Upper lobe of left lung (tissue), 6 donors: ENCODE results near the gene SPP2. TPM values are rescaled to one million over a fixed set of nuclear protein-coding genes. Genes with fewer than 3 reads are reported as not detected.

Experiments used
- ATAC-seq, 2 donors: fragments of 200-7000 bp; cut with Tn5 transposase; one replicate each; pipeline ENCODE4 v1.9.1; 2022; ENCODE audit warnings: mild to moderate bottlenecking in 2 of 2, moderate library complexity in 2 of 2; ENCODE audit not compliant: low FRiP score in 2 of 2
- DNase-seq, 2 donors: peaks; one replicate each; pipeline ENCODE4 v3.0.0-alpha.2; 2019 to 2020
- H3K27ac ChIP-seq, 4 donors: fragments of 200-600 bp; sonication (generic); one replicate each; pipeline ENCODE4 v1.5.1; 2016 to 2019
- H3K27me3 ChIP-seq, 4 donors: fragments of 200-600 bp; sonication (generic); one replicate each; pipeline ENCODE4 v1.5.1; 2017 to 2019
- H3K36me3 ChIP-seq, 4 donors: fragments of 200-600 bp; sonication (generic); one replicate each; pipeline ENCODE4 v1.5.1; 2016 to 2019
- H3K4me1 ChIP-seq, 4 donors: fragments of 200-600 bp; sonication (generic); one replicate each; pipeline ENCODE4 v1.5.1; 2018 to 2019
- H3K4me3 ChIP-seq, 4 donors: fragments of 200-600 bp; sonication (generic); one replicate each; pipeline ENCODE4 v1.5.1; 2017 to 2019; ENCODE audit warnings: mild to moderate bottlenecking in 2 of 4, moderate library complexity in 1 of 4
- H3K9me3 ChIP-seq, 4 donors: fragments of 200-600 bp; sonication (generic); one replicate each; pipeline ENCODE4 v1.5.1; 2018 to 2019
- EP300 ChIP-seq, 4 donors: sonication (generic); formaldehyde crosslinking; IDR thresholded peaks; one replicate each; pipeline ENCODE4 v1.5.1; 2017; ENCODE audit warnings: antibody characterized with exemption in 4 of 4, control low read depth in 2 of 4
- POLR2A ChIP-seq, 4 donors: fragments of 450-650 bp; IDR thresholded peaks; one replicate each; pipeline ENCODE4 v1.5.1; 2016 to 2017; ENCODE audit warnings: antibody characterized with exemption in 4 of 4, mild to moderate bottlenecking in 2 of 4
- POLR2AphosphoS5 ChIP-seq, 2 donors: sonication (generic); formaldehyde crosslinking; IDR thresholded peaks; one replicate each; pipeline ENCODE4 v1.5.1; 2017; ENCODE audit warnings: antibody characterized with exemption in 2 of 2
- WGBS, 2 donors: methylation state at CpG; one replicate each; pipeline ENCODE4 v1.1.5; 2017 to 2018; 5-methylcytosine and 5-hydroxymethylcytosine counted together
- total RNA-seq, 6 donors: library from RNA; depleted of rRNA in 4 of 6; stranded (reverse); fragments of >200 nt in 4 of 6; gene quantifications; one replicate each; pipeline versions ENCODE4 v1.1.0 to v1.2.1, GENCODE V29; 2016 to 2021
- TF ChIP-seq, protein P1 (sequence below), 6 experiments: fragments of 450-650 bp in 4 of 6; fragments of 200-600 bp in 2 of 6; sonication (generic) in 2 of 6; IDR thresholded peaks; one replicate each; pipeline ENCODE4 v1.5.1; 2016 to 2019; ENCODE audit warnings: antibody characterized with exemption in 6 of 6
- donor health status: DM: no; HTN: no; CAD: no; lungs with moderate emphysema.
- donor health status: DM: no; HTN: yes; CAD: no; lungs with severe emphysema.

Gene SPP2
- total RNA-seq, 6 donors from 2014 or later, result not detected

DNA sequence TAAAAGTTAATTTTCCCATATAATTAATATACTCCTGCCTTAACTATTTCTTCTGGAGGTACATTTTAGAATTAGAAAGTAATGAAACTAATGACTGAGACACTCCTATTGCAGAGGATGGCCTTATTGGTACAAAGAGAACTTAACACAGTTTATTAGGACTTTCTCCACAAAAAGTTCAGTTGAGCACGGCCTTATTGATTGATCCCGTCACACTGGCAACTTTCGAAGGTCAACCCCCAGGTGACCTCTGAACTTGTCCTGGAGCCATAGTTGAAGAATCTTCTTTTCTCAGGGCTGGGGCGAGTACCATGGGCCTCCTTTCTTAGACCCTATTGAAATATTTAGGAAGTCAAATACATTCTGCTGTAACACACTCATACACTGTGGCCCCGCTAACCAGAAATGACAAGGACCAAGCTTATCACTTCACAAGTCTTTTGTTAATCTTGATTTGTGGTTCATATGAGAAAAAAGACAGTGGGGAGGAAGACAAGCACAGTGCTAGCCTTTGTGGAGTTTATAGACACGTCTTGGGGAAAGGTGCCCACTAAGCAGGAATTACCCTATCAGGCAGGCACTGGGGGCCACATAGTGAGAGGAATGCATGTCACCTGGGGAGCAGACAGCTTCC, 11.2 kb downstream of the SPP2 start:
- DNase-seq (no peak), ATAC-seq (no peak)
- no peaks in the 10 kb centered on the region for H3K27me3 ChIP-seq
- H3K36me3 ChIP-seq, result no peaks in the 10 kb centered on the region
- 75 to 78% methylated on average over 6 of the region's 6 CpGs for WGBS, 2 donors
- TF ChIP-seq POLR2AphosphoS5 (IDR thresholded peaks at IDR 0.05) (no peak), EP300 (IDR thresholded peaks at IDR 0.05) (no peak), POLR2A (IDR thresholded peaks at IDR 0.05) (no peak)
- TF ChIP-seq, protein P1, sequence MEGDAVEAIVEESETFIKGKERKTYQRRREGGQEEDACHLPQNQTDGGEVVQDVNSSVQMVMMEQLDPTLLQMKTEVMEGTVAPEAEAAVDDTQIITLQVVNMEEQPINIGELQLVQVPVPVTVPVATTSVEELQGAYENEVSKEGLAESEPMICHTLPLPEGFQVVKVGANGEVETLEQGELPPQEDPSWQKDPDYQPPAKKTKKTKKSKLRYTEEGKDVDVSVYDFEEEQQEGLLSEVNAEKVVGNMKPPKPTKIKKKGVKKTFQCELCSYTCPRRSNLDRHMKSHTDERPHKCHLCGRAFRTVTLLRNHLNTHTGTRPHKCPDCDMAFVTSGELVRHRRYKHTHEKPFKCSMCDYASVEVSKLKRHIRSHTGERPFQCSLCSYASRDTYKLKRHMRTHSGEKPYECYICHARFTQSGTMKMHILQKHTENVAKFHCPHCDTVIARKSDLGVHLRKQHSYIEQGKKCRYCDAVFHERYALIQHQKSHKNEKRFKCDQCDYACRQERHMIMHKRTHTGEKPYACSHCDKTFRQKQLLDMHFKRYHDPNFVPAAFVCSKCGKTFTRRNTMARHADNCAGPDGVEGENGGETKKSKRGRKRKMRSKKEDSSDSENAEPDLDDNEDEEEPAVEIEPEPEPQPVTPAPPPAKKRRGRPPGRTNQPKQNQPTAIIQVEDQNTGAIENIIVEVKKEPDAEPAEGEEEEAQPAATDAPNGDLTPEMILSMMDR (IDR thresholded peaks at IDR 0.05), result no peak
- H3K9me3 ChIP-seq, result no peaks in the 10 kb centered on the region
- H3K4me1 ChIP-seq, result no peaks in the 10 kb centered on the region
- H3K4me3 ChIP-seq, result no peak overlapping the region
- H3K27ac ChIP-seq, result no peak overlapping the region

DNA sequence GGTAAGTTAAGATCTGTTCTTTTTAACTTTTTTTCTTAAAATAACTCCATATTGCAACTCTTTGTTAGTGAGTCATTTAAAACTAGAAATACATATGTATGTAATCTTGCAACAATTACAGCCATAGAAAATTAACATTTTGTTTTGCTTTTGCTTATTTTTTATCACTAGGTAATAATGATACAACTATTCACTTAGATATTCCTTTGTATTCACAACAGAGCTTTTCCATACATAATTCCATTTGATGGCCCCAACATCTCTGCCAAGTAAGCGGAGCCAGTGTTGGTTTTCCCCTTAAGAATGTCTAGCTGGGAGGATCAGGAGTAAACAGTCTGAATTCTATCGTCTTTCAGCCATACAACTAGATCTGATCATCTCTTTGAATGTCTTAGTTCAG, 16.1 kb downstream of the SPP2 start:
- no peaks in the 10 kb centered on the region for H3K4me1 ChIP-seq
- TF ChIP-seq POLR2A (IDR thresholded peaks at IDR 0.05) (no peak), POLR2AphosphoS5 (IDR thresholded peaks at IDR 0.05) (no peak), EP300 (IDR thresholded peaks at IDR 0.05) (no peak)
- TF ChIP-seq, protein P1 (IDR thresholded peaks at IDR 0.05), result no peak
- H3K9me3 ChIP-seq, result no peaks in the 10 kb centered on the region
- DNase-seq (no peak), ATAC-seq (no peak)
- no peak overlapping the region for H3K4me3 ChIP-seq
- no peak overlapping the region for H3K27ac ChIP-seq
- H3K27me3 ChIP-seq, result no peaks in the 10 kb centered on the region
- WGBS, 2 donors, result 84 to 85% methylated on average over 2 of the region's 2 CpGs
- no peaks in the 10 kb centered on the region for H3K36me3 ChIP-seq

DNA sequence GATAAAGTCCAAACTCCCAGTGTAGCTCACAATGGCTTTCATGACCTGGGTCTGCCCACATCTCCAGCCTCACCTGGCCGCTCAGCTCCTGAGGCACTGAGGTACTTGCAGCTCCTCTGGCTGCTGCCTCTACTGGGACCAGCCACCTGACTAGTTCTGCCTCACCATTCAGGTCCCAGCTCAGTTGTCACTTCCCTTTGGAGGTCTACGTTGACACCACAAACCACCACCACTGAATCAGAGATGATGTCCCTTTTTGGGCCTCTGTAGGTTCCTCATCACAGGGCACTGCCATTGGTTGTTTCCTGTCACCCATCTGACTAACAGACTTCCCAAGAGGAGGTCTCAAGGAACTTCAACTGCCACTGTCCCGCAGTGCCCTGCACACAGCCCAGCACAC, 21.2 kb downstream of the SPP2 start:
- Histone ChIP-seq H3K27me3 (no peaks in the 10 kb centered on the region), H3K9me3 (no peaks in the 10 kb centered on the region), H3K4me3 (no peak overlapping the region), H3K4me1 (no peaks in the 10 kb centered on the region), H3K36me3 (no peaks in the 10 kb centered on the region), H3K27ac (no peak overlapping the region)
- TF ChIP-seq, protein P1 (IDR thresholded peaks at IDR 0.05), result no peak
- TF ChIP-seq POLR2AphosphoS5 (IDR thresholded peaks at IDR 0.05), result no peak
- TF ChIP-seq EP300 (IDR thresholded peaks at IDR 0.05), result no peak
- no peak for TF ChIP-seq POLR2A (IDR thresholded peaks at IDR 0.05)
- DNase-seq (no peak), ATAC-seq (no peak)
- 73 to 81% methylated on average over 3 of the region's 3 CpGs for WGBS, 2 donors

DNA sequence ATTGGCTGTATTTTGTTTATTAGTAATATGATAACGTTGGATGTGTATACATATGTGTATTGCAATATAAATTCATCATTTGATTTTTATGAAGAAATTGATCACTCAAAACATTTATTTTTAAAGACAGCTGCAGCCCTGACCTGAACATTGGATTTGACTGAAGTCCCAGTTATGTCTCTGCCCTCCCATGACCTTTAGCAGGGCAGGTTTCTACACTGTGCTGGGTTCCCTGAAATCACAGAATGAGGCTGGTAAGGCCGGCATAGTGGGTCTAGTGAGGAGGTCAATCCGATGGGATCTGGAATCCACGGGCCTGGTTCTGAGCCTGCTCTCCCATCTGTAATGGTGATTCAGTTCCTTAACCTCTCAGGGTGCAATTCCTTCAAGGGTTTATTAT, 22.0 kb downstream of the SPP2 start:
- Histone ChIP-seq H3K4me3 (no peak overlapping the region), H3K27me3 (no peaks in the 10 kb centered on the region), H3K4me1 (no peaks in the 10 kb centered on the region), H3K36me3 (no peaks in the 10 kb centered on the region), H3K9me3 (no peaks in the 10 kb centered on the region), H3K27ac (no peak overlapping the region)
- WGBS, 2 donors, result 88 to 95% methylated on average over 4 of the region's 4 CpGs
- ATAC-seq (no peak), DNase-seq (no peak)
- TF ChIP-seq POLR2AphosphoS5 (IDR thresholded peaks at IDR 0.05) (no peak), EP300 (IDR thresholded peaks at IDR 0.05) (no peak), POLR2A (IDR thresholded peaks at IDR 0.05) (no peak)
- TF ChIP-seq, protein P1 (IDR thresholded peaks at IDR 0.05), result no peak
